Naive B cell (primary cell): ENCODE measurements around the gene JMJD1C. TPM values are rescaled to one million over a fixed set of nuclear protein-coding genes. Genes with fewer than 3 reads are reported as not detected.
A peak's percentile ranks its signal among the peaks of the same experiment; 100 is the strongest.

Experiments used
- ATAC-seq, 2 donors: fragments of 150-1000 bp; cut with Tn5 transposase; 2 replicates each; pipeline ENCODE4 v1.10.0; 2021; ENCODE audit warnings: low read depth in 2 of 2, mild to moderate bottlenecking in 2 of 2, moderate library complexity in 2 of 2
- DNase-seq: peaks from one replicate; pipeline ENCODE4 v3.0.0; 2022
- H3K27ac Mint-ChIP-seq, 6 donors: one replicate each; pipeline ENCODE4 v1.8.0; 2020 to 2022; ENCODE audit warnings: mild to moderate bottlenecking in 6 of 6, mixed read lengths in 6 of 6, moderate library complexity in 5 of 6, inconsistent platforms in 2 of 6
- H3K27me3 Mint-ChIP-seq, 3 donors: one replicate each; pipeline ENCODE4 v1.8.0; 2021 to 2022; ENCODE audit warnings: mixed read lengths in 3 of 3, mild to moderate bottlenecking in 1 of 3
- H3K36me3 Mint-ChIP-seq, 2 donors: one replicate each; pipeline ENCODE4 v1.8.0; 2020 to 2022; ENCODE audit warnings: mixed read lengths in 2 of 2, inconsistent platforms in 1 of 2, mild to moderate bottlenecking in 1 of 2
- H3K4me1 Mint-ChIP-seq, 3 donors: one replicate each; pipeline ENCODE4 v1.8.0; 2020 to 2022; ENCODE audit warnings: mixed read lengths in 3 of 3, inconsistent platforms in 1 of 3, mild to moderate bottlenecking in 1 of 3, moderate library complexity in 1 of 3
- H3K4me3 Mint-ChIP-seq, 8 donors: one replicate each; pipeline ENCODE4 v1.8.0; 2020 to 2022; ENCODE audit warnings: mild to moderate bottlenecking in 8 of 8, mixed read lengths in 8 of 8, moderate library complexity in 8 of 8, inconsistent platforms in 2 of 8
- H3K9me3 Mint-ChIP-seq, 7 donors: one replicate each; pipeline ENCODE4 v1.8.0; 2020 to 2022; ENCODE audit warnings: mixed read lengths in 7 of 7, mild to moderate bottlenecking in 5 of 7, inconsistent platforms in 2 of 7, moderate library complexity in 1 of 7
- polyA plus RNA-seq, 6 donors: library from polyadenylated mRNA; unstranded; fragments of 300-500 nt; fragmentation: Illumina TruSeq; gene quantifications; one replicate each; pipeline ENCODE4 v1.2.3, GENCODE V29; 2021; ENCODE audit warnings: low read depth in 6 of 6

The JMJD1C gene
- polyA plus RNA-seq, 6 donors from 2014 or later: 51.7 to 154 (median 124) TPM

DNA sequence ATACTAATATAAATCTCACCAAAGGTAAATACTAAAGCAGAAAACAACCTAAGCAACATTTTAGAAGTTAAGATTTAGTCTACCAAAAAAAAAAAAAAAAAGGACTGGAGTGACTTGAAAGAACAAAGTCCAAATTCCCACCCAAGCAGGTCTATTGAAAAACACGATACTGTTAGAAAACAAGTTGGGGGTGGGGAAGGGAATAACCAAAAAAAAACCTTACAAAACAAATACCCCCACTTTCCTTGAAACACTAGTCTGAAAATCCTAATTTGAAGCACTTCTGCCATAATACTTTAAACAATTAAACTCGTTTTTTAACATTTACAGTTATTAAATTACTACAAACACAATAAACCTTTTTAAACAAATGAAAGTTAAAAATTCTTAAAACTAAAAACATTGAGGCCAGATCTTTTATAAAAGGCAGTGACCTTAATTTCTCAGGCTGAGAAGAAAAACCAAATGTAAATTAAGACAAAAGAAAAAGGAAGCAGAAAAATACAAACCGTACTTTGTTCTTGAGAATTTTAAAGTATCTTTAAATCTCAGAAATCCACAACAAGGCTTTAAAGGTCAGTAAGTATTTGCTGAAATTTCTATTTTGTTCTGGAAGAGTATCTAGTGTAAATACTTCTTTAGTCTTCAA is 197.5 kb downstream of the JMJD1C start:
- no peak for DNase-seq
- Mint-ChIP-seq H3K9me3 (no peaks in the 10 kb centered on the region), H3K27me3 (no peaks in the 10 kb centered on the region), H3K27ac (peak overlapping the region; percentile 97 to 100 (median 99)), H3K36me3 (no peaks in the 10 kb centered on the region), H3K4me3 (peak overlapping the region; percentile 92 to 100 (median 98)), H3K4me1 (peaks cover 4 to 31% (median 6%) of the 10 kb centered on the region in 3 donors)
- no peak for ATAC-seq

- ATAC-seq (peak in 1 of 2 donors; percentile 11), DNase-seq (peak; percentile 26)
- peak overlapping the region; percentile 92 to 100 (median 98) for H3K4me3 Mint-ChIP-seq
- H3K27ac Mint-ChIP-seq: peak overlapping the region; percentile 97 to 100 (median 99)
- peaks cover 0 to 5% of the 10 kb centered on the region in 2 donors for H3K36me3 Mint-ChIP-seq
- H3K4me1 Mint-ChIP-seq: peaks cover 6 to 33% (median 9%) of the 10 kb centered on the region in 3 donors
- H3K9me3 Mint-ChIP-seq: no peaks in the 10 kb centered on the region
- H3K27me3 Mint-ChIP-seq: no peaks in the 10 kb centered on the region
Observed at GRCh38 chr10:63267414-63268148, 198.2 kb downstream of the JMJD1C start.

DNA sequence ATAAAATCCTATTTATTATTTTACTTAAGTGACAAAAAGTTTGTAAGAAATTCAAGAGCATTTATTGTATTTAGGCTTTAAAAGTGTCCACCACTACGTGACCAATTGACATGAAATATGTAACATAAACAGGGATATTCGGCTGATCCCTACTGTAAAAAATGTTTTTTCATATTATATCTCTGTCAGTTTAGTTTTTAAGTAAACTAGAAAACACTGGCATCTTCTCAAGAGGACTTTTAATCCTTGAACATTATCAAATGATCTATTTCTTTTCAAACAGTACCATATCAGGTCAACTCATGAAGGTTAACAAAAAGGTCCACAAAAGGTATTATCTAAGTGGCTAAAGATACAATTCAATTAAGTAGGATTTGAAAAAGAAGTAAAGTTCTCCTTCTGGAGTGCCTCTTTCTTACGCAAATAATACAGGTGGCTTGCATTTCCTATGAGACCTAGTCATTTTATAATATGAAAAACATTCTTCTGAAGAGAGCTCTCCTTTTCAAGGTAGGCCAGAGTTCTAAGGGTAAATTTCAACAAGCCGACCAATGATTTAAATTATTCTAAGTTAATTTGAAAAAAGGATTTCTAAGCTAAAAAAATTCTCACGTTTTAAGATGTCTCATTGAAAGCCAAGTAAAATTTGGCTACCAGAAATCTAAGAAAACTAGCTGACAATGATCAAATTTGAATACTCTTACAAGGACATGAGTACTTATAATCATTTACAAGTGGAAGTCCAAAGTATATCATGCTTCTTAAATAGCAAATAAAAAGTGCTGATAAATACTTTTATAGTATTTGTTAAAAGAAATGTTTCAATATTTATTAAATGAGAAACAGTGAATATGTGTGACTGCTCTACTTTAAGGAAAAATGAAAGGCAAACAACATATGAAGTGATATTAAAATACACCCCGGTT is 199.1 kb downstream of the JMJD1C start:
- Mint-ChIP-seq H3K4me3 (peak overlapping the region; percentile 92 to 100 (median 98)), H3K27ac (peak overlapping the region; percentile 30 to 99 (median 93)), H3K36me3 (peaks cover 0 to 5% of the 10 kb centered on the region in 2 donors), H3K4me1 (peaks cover 5 to 35% (median 11%) of the 10 kb centered on the region in 3 donors), H3K27me3 (no peaks in the 10 kb centered on the region), H3K9me3 (no peaks in the 10 kb centered on the region)
- no peak for DNase-seq
- no peak for ATAC-seq

GRCh38 chr10:63265683-63266235 is 200.0 kb downstream of the JMJD1C start:
- peaks cover 12 to 38% (median 20%) of the 10 kb centered on the region in 3 donors for H3K4me1 Mint-ChIP-seq
- ATAC-seq: no peak
- no peaks in the 10 kb centered on the region for H3K27me3 Mint-ChIP-seq
- H3K9me3 Mint-ChIP-seq: no peaks in the 10 kb centered on the region
- H3K36me3 Mint-ChIP-seq: peaks cover 8% of the 10 kb centered on the region in 2 donors
- peak overlapping the region; percentile 88 to 97 (median 92) for H3K27ac Mint-ChIP-seq
- H3K4me3 Mint-ChIP-seq: peak overlapping the region; percentile 92 to 100 (median 98)
- no peak for DNase-seq

DNA sequence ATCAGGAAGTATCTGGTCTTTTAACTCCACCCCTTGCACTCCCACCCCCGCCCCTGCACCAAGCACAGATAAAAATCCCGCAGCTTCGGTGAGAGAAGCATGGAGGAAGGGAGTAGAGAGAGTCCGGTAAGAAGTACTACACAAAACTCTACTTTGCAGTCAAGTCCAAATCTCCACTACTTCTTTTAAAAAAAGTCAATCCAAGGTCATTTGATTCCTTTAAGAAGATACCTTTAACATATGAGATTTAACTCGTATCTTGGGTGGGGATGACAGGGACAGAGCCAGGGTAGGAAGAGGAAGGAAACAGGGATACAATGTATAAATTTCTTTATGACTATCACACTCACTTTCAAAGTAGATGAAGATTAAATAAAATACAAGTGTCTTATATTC is 200.6 kb downstream of the JMJD1C start:
- H3K9me3 Mint-ChIP-seq: no peaks in the 10 kb centered on the region
- peaks cover 10 to 11% of the 10 kb centered on the region in 2 donors for H3K36me3 Mint-ChIP-seq
- ATAC-seq (no peak), DNase-seq (no peak)
- peak overlapping the region; percentile 85 to 97 (median 92) for H3K27ac Mint-ChIP-seq
- H3K27me3 Mint-ChIP-seq: no peaks in the 10 kb centered on the region
- H3K4me1 Mint-ChIP-seq: peaks cover 14 to 39% (median 23%) of the 10 kb centered on the region in 3 donors
- H3K4me3 Mint-ChIP-seq: peak overlapping the region; percentile 92 to 100 (median 98)

- peaks cover 10 to 11% of the 10 kb centered on the region in 2 donors for H3K36me3 Mint-ChIP-seq
- peak overlapping the region; percentile 85 to 97 (median 92) for H3K27ac Mint-ChIP-seq
Observed at GRCh38 chr10:63264617-63265221, 201.1 kb downstream of the JMJD1C start.

GRCh38 chr10:63262430-63263073 is 203.2 kb downstream of the JMJD1C start:
- ATAC-seq (peak; percentile 5 to 16), DNase-seq (peak; percentile 36)
- H3K4me3 Mint-ChIP-seq: peak overlapping the region; percentile 70 to 89 (median 77)
- H3K4me1 Mint-ChIP-seq: peaks cover 34 to 63% (median 48%) of the 10 kb centered on the region in 3 donors
- H3K36me3 Mint-ChIP-seq: peaks cover 11 to 17% of the 10 kb centered on the region in 2 donors
- peak overlapping the region; percentile 28 to 91 (median 82) for H3K27ac Mint-ChIP-seq
- no peaks in the 10 kb centered on the region for H3K9me3 Mint-ChIP-seq
- H3K27me3 Mint-ChIP-seq: no peaks in the 10 kb centered on the region

More at GRCh38 chr10:63264617-63265221, 201.1 kb downstream of the JMJD1C start:
- Mint-ChIP-seq H3K9me3 (no peaks in the 10 kb centered on the region), H3K4me3 (peak overlapping the region; percentile 92 to 100 (median 98)), H3K27me3 (no peaks in the 10 kb centered on the region), H3K4me1 (peaks cover 14 to 41% (median 26%) of the 10 kb centered on the region in 3 donors)
- ATAC-seq (no peak), DNase-seq (no peak)

DNA sequence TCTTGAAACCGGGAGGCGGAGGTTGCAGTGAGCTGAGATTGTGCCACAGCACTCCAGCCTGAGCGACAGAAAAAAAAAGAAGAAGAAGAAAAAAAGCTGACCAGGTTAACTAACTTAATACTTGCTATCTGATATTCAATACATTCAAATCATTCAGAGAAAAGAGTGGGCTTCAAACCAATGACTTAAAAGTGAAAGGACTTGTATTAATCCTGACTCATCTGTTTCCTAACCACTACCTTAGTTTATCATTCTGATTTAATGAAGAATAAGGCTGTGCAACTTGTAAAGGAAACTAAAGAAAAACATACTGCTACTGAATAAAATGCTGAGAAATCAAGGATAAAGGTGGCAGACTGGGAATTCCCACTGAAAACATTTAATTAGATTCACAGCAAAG is 204.3 kb downstream of the JMJD1C start:
- peaks cover 11 to 21% of the 10 kb centered on the region in 2 donors for H3K36me3 Mint-ChIP-seq

DNA sequence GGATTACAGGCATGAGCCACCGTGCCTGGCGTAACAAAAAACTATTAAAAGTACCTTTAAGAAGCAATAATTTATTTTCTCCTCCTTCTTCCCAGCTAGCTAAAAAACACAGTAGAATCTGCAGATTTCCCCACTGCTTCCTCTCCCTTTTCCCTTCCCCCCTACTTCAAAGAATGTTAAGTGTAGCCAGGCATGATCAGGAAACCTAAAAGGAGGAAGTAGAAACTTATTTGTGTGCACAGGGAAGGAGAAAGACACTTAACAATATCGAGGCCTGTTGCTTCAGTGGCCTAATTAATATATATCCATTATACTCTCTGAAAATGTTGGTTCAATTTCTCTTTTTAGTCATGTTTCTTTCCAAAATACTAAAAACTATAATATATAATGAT is 204.9 kb downstream of the JMJD1C start:
- peak; percentile 65 for DNase-seq
- peak; percentile 73 to 76 for ATAC-seq
- Mint-ChIP-seq H3K9me3 (no peaks in the 10 kb centered on the region), H3K4me3 (peak overlapping the region; percentile 70 to 92 (median 86)), H3K36me3 (peaks cover 11 to 22% of the 10 kb centered on the region in 2 donors), H3K27me3 (no peaks in the 10 kb centered on the region), H3K4me1 (peaks cover 41 to 78% (median 64%) of the 10 kb centered on the region in 3 donors), H3K27ac (peak overlapping the region; percentile 48 to 88 (median 77))

More for the DNA sequence above, 204.3 kb downstream of the JMJD1C start:
- ATAC-seq: no peak
- Mint-ChIP-seq H3K4me1 (peaks cover 39 to 73% (median 57%) of the 10 kb centered on the region in 3 donors), H3K27ac (peak overlapping the region in 5 of 6 donors; percentile 72 to 92 (median 87)), H3K27me3 (no peaks in the 10 kb centered on the region), H3K4me3 (peak overlapping the region; percentile 70 to 92 (median 86)), H3K9me3 (no peaks in the 10 kb centered on the region)
- DNase-seq: no peak

GRCh38 chr10:63260103-63260859 is 205.5 kb downstream of the JMJD1C start:
- peak; percentile 29 to 40 for ATAC-seq
- no peak for DNase-seq
- H3K4me3 Mint-ChIP-seq: peak overlapping the region; percentile 70 to 92 (median 86)

DNA sequence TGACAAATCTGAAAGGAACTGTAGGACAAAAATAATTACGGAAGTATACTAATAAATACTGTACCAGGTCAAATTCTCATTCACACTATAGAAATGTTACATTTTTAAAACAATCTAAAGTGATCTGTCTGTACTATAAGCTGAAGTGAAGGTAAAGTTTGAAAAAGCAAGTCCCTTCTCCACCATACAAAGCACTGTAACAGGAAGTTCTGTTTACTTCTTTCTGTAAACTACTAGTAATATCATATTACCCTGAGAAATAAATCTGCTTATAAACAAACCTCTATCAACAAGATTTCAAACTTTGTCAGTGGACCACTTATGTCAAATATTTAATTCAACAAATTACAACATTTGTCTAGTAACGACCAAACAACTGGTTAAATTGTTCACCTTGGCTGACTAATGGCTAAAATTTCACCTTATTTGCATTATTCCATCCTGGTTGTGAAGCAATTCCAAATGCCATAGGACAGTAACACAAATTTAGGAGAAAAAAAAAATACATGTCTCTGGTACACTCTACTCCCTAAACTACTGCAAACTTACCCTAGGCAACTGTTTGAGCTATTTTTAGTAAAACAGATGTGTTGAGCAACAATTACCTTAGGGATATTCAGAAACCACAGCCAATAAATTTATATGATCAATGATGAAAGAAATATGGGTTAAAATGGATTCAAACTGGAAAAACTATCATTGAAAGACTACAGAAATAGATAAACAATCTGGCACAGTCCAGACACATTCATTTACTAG is 206.7 kb downstream of the JMJD1C start:
- no peak for DNase-seq
- H3K27ac Mint-ChIP-seq: peak overlapping the region; percentile 21 to 92 (median 84)
- peaks cover 47 to 91% (median 77%) of the 10 kb centered on the region in 3 donors for H3K4me1 Mint-ChIP-seq
- H3K27me3 Mint-ChIP-seq: no peaks in the 10 kb centered on the region
- peak overlapping the region; percentile 26 to 91 (median 80) for H3K4me3 Mint-ChIP-seq
- H3K36me3 Mint-ChIP-seq: peaks cover 11 to 22% of the 10 kb centered on the region in 2 donors
- no peak for ATAC-seq
- no peaks in the 10 kb centered on the region for H3K9me3 Mint-ChIP-seq

More at GRCh38 chr10:63260103-63260859, 205.5 kb downstream of the JMJD1C start:
- Mint-ChIP-seq H3K9me3 (no peaks in the 10 kb centered on the region), H3K4me1 (peaks cover 41 to 79% (median 65%) of the 10 kb centered on the region in 3 donors), H3K27ac (peak overlapping the region; percentile 48 to 92 (median 77)), H3K27me3 (no peaks in the 10 kb centered on the region), H3K36me3 (peaks cover 11 to 22% of the 10 kb centered on the region in 2 donors)
